Stimulated activated CD4-positive, alpha-beta T cell treated with anti-CD3 and anti-CD28 coated beads, Interleukin-15, amount 100 ng/mL, for 1 hour (primary cell): ENCODE data around the gene ANKRD55.
"Not testable (repeated sequence)": the region's sequence is repeated elsewhere in the genome, so short reads cannot be mapped to it uniquely, and the experiment has no call there.

Source experiments
- DNase-seq, 2 donors: peaks; one replicate each; pipeline ENCODE4 v3.0.0-alpha.2; 2020; ENCODE audit warnings: low read depth in 1 of 2, low spot score in 1 of 2

ANKRD55 gene

DNA sequence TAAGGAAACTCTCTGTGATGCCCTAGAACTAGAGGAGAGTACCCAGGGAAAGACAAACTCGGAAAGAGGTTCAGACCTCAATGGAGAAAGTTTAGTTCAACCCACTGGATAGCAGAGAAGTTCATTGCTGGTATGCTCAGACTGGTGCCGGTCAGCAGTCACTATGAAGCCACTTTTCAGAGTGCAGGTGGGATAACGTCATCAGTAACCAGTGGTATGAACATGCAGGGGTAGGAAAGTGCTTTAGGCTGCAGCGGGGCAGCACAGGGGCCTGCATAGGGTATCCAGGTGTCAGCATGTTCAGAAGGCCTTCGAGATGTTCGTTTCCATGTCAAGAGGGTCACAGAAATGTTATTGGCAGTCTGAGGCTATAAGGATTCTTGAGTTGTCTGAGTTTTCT lies 20.8 kb upstream of the ANKRD55 start:
- no peak for DNase-seq

DNA sequence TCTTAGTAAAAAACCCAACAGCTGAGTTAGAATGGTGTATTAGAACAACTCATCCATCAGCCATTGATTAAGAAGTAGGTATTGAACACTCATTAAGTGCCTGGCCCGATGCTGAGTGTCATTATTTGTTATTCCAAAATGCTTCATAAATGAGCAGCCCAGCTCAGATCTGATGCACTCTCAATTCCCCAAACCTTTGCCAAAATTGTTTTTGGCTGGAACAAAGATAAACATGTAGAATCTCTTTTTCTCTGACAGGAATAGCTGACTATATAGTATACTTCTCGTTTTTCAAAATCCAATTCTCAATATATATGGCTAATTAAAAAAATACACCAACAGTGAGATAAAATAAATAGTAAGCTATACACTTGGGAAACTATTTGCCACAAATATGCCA lies 20.0 kb upstream of the ANKRD55 start:
- DNase-seq: no peak

- DNase-seq: no peak
These were observed 18.9 kb upstream of the ANKRD55 start for GRCh38 chr5:56251918-56252553.

- no peak for DNase-seq
These were observed 18.3 kb upstream of the ANKRD55 start for GRCh38 chr5:56251440-56251839.

GRCh38 chr5:56250011-56250410 lies 16.9 kb upstream of the ANKRD55 start:
- DNase-seq: no peak

GRCh38 chr5:56249085-56249484 lies 16.0 kb upstream of the ANKRD55 start:
- not testable (repeated sequence) for DNase-seq

DNA sequence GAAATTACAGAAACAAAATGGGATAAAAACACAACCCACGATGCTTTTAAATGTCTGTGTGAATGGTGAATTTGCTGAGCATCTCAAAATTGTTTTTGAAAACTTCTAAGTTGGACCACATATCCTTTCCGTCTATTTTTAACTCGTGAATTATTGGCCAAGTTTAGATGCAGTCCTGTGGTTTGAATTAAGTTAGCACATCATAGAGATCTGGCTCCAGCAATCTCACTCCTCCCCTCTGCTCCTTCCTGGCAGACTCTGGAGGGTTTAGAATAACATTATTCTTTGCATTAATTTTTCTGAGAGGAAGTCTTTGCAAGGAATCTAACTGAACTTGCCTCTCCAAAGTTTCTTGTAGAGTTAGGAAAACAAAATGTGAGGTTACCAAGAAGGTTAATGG lies 14.5 kb upstream of the ANKRD55 start:
- DNase-seq: no peak

- DNase-seq: no peak
These were observed 13.6 kb upstream of the ANKRD55 start for GRCh38 chr5:56246769-56247168.

- DNase-seq: no peak
These were observed 12.4 kb upstream of the ANKRD55 start for GRCh38 chr5:56245481-56245880.

DNA sequence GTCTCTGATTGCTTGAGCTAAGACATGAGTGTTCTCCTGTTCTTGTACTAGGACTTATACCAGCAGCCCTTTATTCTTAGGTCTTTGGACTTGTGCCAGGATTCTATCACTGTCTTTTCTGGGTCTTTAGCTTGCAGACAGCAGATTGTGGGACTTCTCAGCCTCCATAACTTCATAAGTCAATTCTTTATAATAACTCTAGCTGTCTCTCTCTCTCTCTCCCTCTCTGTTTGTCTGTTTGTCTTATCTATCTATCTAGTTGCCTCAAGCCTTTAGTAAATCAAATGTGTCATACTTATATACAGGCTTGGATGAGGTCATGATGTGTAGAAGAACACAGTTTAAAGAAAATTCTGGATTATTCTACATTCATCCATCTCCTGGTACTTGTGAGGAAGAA lies 11.5 kb upstream of the ANKRD55 start:
- no peak for DNase-seq

- DNase-seq: not testable (repeated sequence)
These were observed 9.1 kb upstream of the ANKRD55 start for GRCh38 chr5:56242271-56242670.

GRCh38 chr5:56232538-56232937 lies 592 bp downstream of the ANKRD55 start:
- no peak for DNase-seq

DNA sequence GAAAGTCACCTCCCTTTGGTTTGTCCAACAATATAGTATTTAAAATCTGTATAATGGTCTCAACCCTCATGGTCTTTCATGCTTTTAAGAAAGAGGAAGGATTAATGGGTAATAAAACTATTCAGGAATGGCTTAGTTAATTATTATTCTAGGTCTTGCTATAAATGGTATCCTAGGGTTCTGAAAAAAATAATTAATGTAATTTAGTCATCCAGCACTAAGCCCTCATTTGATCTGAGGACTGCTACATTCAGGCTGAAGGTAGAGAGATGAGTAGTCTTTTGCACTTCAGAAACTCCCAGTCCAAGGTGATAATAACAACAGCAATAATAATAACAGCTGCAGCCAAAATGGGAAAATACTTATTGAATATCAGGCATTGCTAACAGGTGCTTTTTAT lies 2.6 kb downstream of the ANKRD55 start:
- DNase-seq: no peak

GRCh38 chr5:56229111-56229510 lies 4.0 kb downstream of the ANKRD55 start:
- DNase-seq: no peak

GRCh38 chr5:56228631-56229030 lies 4.5 kb downstream of the ANKRD55 start:
- DNase-seq: no peak

GRCh38 chr5:56227691-56228090 lies 5.4 kb downstream of the ANKRD55 start:
- no peak for DNase-seq

DNA sequence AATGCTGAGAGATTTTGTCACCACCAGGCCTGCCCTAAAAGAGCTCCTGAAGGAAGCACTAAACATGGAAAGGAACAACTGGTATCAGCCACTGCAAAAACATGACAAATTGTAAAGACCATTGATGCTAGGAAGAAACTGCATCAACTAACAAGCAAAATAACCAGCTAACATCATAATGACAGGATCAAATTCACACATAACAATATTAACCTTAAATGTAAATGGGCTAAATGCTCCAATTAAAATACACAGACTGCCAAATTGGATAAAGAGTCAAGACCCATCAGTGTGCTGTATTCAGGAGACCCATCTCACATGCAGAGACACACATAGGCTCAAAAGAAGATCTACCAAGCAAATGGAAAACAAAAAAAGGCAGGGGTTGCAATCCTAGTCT lies 9.8 kb downstream of the ANKRD55 start:
- not testable (repeated sequence) for DNase-seq

DNA sequence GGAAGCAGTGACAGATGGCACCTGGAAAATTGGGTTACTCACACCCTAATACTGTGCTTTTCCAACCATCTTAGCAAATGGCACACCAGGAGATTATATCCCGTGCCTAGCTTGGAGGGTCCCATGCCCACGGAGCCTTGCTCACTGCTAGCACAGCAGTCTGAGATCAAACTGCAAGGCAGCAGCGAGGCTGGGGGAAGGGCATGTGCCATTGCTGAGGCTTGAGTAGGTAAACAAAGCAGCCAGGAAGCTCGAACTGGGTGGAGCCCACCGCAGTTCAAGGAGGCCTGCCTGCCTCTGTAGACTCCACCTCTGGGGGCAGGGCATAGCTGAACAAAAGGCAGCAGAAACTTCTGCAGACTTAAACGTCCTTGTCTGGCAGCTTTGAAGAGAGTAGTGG lies 11.5 kb downstream of the ANKRD55 start:
- not testable (repeated sequence) for DNase-seq

- no peak for DNase-seq
These were observed 17.9 kb downstream of the ANKRD55 start for GRCh38 chr5:56215019-56215830.

DNA sequence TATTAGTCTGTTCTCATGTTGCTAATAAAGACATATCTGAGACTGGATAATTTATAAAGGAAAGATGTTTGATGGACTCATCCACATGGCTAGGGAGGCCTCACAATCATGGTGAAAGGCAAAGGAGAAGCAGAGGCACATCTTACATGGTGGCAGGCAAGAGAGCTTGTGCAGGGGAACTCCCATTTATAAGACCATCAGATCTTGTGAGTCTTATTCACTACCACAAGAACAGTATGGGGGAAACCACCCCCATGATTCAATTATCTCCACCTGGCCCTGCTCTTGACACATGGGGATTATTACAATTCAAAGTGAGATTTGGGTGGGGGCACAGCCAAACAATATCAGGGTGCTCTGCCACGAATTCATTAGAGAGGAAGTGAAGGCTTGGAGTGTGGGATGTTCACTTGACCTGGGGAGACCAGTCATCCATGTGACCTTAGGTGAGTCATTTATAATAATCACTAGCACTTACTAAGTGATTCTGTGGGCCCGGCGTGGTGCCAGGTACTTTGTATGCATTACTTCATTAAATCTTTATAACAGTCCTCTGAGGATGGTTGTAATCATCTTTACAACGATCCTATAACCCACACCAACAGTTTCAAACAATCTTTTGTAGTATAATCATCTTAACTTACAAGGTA lies 19.1 kb downstream of the ANKRD55 start:
- DNase-seq: not testable (repeated sequence)

- no peak for DNase-seq
These were observed 20.8 kb downstream of the ANKRD55 start for GRCh38 chr5:56212130-56212879.
